ENCODE data around the gene HIBCH. TPM values are rescaled to one million over a fixed set of nuclear protein-coding genes. Genes with fewer than 3 reads are reported as not detected.

Gene HIBCH
- total RNA-seq, 1 experiment from 2014 or later: 21.7 TPM

DNA sequence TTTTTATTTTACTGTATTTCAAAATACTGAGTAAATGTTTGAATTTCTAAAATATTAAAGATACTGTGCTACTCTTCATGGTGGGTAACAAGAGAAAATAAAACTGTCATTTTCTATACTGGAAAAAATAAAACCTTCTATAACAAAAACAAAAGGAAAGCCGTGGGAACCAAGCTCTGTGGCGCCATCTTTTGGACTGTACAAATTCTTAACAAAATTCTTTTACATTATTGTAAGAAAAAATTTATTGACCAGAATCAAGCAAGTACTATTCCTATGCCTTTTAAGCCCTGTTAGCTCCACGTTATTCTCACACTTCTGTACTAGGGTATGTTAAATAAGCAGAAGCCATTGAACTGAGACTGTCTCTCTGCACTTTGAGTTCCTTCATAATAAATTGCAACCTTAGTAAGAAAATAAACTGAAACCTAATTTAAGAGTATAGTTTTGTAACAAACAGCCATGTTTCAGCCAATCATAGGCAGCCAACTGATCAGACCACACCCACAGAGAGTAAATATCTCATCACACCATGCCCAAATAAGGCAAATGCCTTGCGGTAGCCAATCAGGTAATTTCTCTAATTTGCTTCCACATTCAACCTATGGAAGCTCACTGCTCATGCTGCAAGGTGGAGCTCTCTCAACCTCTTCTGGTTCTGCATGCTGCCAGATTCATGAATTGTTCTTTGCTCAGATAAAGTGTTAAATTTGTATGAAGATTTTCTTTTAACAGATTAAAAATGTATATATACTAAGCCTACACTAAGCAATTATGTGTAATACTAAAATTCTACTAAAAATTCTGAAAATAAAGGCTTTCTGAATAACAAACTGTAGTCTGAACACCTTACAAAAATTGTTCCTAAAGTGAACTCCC is 42.2 kb downstream of the HIBCH start:
- no peak overlapping the region for H3K4me3 ChIP-seq (ENCODE audit: low read depth in 2 of 2, low read length in 2 of 2)
- H3K4me1 ChIP-seq (ENCODE audit: control insufficient read depth, insufficient read depth, low read length): no peaks in the 10 kb centered on the region
- peak; percentile 38; the same call in 1 of the 2 replicates for ATAC-seq
- in situ Hi-C loops (cut with HindIII; ENCODE audit: low pct_unique_long_range_greater_than_20kb, low sequenced_read_pairs): no loop called here
- no peak overlapping the region for H3K27ac ChIP-seq (ENCODE audit: low read length)
- BruUV-seq (replicated peaks): no TSS peak
- no peaks in the 10 kb centered on the region for H3K36me3 ChIP-seq (ENCODE audit: control insufficient read depth, insufficient read depth, low read length)
- no peaks in the 10 kb centered on the region for H3K27me3 ChIP-seq (ENCODE audit: control insufficient read depth, insufficient read depth, low read length)
- H3K9me3 ChIP-seq (ENCODE audit: control insufficient read depth, insufficient read depth, low read depth, low read length): no peaks in the 10 kb centered on the region
- no peak for DNase-seq (ENCODE audit: low read depth, low spot score)
- CTCF ChIA-PET: interaction anchor here (0.6 kb wide), 1 partner anchor 16 kb away, joined by 7 read pairs; no protein-coding TSS in a partner anchor
- POLR2A ChIA-PET: no interaction called here
- no peak for TF ChIP-seq SIN3A (IDR thresholded peaks at IDR 0.05; ENCODE audit: borderline replicate concordance, insufficient read depth, low read depth, low read length)
- TF ChIP-seq, protein P1, sequence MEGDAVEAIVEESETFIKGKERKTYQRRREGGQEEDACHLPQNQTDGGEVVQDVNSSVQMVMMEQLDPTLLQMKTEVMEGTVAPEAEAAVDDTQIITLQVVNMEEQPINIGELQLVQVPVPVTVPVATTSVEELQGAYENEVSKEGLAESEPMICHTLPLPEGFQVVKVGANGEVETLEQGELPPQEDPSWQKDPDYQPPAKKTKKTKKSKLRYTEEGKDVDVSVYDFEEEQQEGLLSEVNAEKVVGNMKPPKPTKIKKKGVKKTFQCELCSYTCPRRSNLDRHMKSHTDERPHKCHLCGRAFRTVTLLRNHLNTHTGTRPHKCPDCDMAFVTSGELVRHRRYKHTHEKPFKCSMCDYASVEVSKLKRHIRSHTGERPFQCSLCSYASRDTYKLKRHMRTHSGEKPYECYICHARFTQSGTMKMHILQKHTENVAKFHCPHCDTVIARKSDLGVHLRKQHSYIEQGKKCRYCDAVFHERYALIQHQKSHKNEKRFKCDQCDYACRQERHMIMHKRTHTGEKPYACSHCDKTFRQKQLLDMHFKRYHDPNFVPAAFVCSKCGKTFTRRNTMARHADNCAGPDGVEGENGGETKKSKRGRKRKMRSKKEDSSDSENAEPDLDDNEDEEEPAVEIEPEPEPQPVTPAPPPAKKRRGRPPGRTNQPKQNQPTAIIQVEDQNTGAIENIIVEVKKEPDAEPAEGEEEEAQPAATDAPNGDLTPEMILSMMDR (IDR thresholded peaks at IDR 0.05): peak; percentile 57; the same call in 1 of the 2 replicates
- intact Hi-C loops (cut with micrococcal nuclease; ENCODE audit: unreplicated experiment): loop anchor here (5.0 kb wide), 1 partner anchor 190 kb away; no protein-coding TSS in a partner anchor

GRCh38 chr2:190272457-190272842 is 47.2 kb downstream of the HIBCH start:
- BruUV-seq (replicated peaks): no TSS peak
- ChIA-PET CTCF (no interaction called here), POLR2A (no interaction called here)
- DNase-seq (ENCODE audit: low read depth, low spot score) (no peak), ATAC-seq (no peak)
- Histone ChIP-seq H3K27me3 (ENCODE audit: control insufficient read depth, insufficient read depth, low read length) (no peaks in the 10 kb centered on the region), H3K4me3 (ENCODE audit: low read depth in 2 of 2, low read length in 2 of 2) (no peak overlapping the region), H3K4me1 (ENCODE audit: control insufficient read depth, insufficient read depth, low read length) (no peaks in the 10 kb centered on the region), H3K27ac (ENCODE audit: low read length) (no peak overlapping the region), H3K36me3 (ENCODE audit: control insufficient read depth, insufficient read depth, low read length) (no peaks in the 10 kb centered on the region), H3K9me3 (ENCODE audit: control insufficient read depth, insufficient read depth, low read depth, low read length) (no peaks in the 10 kb centered on the region)
- intact Hi-C loops (cut with micrococcal nuclease; ENCODE audit: unreplicated experiment) (no loop called here), in situ Hi-C loops (cut with HindIII; ENCODE audit: low pct_unique_long_range_greater_than_20kb, low sequenced_read_pairs) (no loop called here)
- no peak for TF ChIP-seq SIN3A (IDR thresholded peaks at IDR 0.05; ENCODE audit: borderline replicate concordance, insufficient read depth, low read depth, low read length)
- TF ChIP-seq, protein P2, sequence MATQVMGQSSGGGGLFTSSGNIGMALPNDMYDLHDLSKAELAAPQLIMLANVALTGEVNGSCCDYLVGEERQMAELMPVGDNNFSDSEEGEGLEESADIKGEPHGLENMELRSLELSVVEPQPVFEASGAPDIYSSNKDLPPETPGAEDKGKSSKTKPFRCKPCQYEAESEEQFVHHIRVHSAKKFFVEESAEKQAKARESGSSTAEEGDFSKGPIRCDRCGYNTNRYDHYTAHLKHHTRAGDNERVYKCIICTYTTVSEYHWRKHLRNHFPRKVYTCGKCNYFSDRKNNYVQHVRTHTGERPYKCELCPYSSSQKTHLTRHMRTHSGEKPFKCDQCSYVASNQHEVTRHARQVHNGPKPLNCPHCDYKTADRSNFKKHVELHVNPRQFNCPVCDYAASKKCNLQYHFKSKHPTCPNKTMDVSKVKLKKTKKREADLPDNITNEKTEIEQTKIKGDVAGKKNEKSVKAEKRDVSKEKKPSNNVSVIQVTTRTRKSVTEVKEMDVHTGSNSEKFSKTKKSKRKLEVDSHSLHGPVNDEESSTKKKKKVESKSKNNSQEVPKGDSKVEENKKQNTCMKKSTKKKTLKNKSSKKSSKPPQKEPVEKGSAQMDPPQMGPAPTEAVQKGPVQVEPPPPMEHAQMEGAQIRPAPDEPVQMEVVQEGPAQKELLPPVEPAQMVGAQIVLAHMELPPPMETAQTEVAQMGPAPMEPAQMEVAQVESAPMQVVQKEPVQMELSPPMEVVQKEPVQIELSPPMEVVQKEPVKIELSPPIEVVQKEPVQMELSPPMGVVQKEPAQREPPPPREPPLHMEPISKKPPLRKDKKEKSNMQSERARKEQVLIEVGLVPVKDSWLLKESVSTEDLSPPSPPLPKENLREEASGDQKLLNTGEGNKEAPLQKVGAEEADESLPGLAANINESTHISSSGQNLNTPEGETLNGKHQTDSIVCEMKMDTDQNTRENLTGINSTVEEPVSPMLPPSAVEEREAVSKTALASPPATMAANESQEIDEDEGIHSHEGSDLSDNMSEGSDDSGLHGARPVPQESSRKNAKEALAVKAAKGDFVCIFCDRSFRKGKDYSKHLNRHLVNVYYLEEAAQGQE (IDR thresholded peaks at IDR 0.05; ENCODE audit: insufficient read depth in 1 of 2, low read depth in 2 of 2, low read length in 1 of 2): no peak
- TF ChIP-seq, protein P1 (IDR thresholded peaks at IDR 0.05): no peak
- TF ChIP-seq POLR2AphosphoS5 (IDR thresholded peaks at IDR 0.05; ENCODE audit: low read depth, low read length): no peak
- TF ChIP-seq TCF7L2 (IDR thresholded peaks at IDR 0.05; ENCODE audit: low read depth, low read length): no peak
